Measurements from ENCODE around the gene STARD10.
A peak's percentile ranks its signal among the peaks of the same experiment; 100 is the strongest.
"Not testable (repeated sequence)": the region's sequence is repeated elsewhere in the genome, so short reads cannot be mapped to it uniquely, and the experiment has no call there.

Gene STARD10

DNA sequence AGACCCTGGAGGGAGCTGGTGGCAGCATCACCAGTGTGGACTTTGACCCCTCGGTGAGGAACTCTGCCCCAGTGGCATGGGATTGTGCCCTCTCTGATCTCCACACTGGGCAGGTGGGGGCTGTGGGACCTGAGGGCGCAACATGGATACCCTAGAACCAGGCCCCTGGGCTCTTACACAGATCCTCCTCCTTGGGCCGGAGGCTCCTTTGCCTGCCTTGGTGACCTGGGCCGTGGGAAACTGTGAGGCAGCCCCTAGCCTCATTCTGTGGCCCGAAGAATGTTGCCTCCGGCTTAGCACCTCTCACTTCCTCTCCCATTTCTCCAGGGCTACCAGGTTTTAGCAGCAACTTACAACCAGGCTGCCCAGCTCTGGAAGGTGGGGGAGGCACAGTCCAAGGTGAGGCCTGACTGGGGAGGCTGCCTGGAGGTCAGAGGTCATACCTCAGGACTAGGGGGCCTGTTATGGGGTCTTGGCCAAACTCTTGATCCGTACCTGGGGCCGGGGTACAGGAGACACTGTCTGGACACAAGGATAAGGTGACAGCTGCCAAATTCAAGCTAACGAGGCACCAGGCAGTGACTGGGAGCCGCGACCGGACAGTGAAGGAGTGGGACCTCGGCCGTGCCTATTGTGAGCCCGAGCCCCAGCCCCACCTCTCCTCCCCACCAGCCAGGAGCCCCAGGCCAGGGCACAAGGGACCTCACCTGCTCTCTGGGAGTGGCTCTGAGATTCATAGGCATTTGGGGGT is 32.5 kb upstream of the STARD10 start:
- no peak for DNase-seq (ENCODE audit: low spot score)

DNA sequence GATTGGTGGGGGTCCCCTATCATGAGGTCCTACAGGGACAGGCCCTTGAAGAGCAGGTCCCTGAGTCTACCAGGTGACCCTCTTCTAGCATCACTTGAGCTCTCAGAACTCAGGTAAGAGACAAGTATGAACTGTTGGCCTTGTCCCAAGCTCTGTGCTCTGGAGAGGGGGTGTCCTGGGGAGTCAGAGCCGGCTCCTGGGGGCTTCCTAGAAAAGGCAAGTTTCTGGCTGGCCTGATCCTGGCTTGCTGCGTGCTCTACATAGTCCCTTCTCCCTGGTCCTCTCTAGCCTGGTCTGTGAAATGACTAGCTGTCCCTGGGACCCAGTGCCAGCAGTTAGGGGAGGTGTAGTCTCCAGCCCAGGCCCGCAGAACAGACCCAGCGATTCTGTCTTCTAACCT is 31.8 kb upstream of the STARD10 start:
- no peak for DNase-seq (ENCODE audit: low spot score)

- DNase-seq (ENCODE audit: low spot score), result no peak
Observed at GRCh38 chr11:72824811-72825505, 31.1 kb upstream of the STARD10 start.

GRCh38 chr11:72824020-72824419 is 30.2 kb upstream of the STARD10 start:
- DNase-seq (ENCODE audit: low spot score), result no peak

DNA sequence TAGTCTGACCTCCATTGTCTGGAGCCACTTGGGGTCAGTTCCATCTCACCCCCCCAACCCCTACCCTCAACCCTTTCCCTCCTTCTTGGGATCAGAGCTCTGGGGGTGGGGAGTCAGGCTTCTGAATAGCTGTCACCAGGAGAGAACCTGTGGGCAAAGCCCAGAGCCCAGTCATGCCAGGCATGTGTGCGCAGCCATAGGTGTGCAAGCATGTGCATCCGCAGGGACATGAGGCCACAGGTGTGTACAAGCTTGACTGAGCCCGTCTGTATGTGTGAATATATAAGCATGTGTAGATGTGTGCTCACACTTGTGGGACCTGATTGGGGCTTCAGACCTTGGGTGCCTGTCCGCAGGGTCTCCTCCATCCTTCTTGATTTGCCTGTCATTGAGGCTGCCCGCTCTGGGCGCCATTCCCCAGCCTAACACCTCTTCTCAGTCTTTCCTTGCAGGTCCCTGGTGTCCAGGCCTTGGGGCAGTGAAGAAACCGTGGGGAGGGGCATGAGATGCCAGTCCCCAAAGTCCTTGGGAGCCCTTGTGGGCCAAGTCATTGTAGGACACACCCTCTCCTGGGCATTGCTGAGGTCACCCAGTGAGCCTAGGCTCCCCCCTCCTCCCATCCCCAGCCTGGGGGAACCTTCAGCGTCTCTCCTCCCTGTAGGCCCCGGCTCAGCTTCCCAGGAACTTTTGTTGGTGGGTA is 29.4 kb upstream of the STARD10 start:
- no peak for DNase-seq (ENCODE audit: low spot score)

DNA sequence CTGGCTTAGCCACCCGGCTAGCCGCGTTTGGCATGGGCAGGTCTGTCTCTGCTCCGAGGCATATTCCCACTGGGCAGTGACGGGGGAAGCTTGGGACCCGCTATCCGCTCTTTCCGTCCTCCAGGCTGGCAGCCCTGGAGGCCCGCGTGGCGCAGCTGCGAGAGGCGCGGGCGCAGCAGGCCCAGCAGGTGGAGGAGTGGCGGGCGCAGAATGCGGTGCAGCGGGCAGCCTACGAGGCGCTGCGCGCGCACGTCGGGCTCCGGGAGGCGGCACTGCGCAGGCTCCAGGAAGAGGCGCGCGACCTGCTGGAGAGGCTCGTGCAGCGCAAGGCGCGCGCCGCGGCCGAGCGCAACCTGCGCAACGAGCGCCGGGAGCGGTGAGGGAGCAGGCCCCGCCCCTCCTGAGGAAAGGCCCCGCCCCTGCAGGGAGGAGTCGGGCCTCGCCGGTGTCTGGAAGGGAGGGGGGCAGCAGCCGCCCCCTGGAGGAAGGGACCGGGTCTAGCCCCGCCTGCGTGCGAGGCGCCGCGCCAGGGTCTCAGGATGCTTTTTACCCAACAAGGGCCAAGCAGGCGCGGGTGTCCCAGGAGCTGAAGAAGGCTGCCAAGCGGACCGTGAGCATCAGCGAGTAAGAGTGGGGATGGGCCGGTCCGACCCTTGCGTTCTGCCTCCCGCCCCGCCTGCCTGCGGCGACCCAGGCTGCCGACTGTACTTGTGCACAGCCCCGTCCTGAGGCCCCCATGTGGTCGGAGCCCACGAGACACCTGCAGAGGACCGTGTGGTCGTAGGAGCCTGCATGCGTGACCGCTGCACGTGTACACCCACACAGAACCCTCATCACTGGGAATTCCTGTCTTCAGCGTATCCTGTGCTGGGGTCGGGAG is 28.3 kb upstream of the STARD10 start:
- peak; percentile 95 for DNase-seq (ENCODE audit: low spot score)

DNA sequence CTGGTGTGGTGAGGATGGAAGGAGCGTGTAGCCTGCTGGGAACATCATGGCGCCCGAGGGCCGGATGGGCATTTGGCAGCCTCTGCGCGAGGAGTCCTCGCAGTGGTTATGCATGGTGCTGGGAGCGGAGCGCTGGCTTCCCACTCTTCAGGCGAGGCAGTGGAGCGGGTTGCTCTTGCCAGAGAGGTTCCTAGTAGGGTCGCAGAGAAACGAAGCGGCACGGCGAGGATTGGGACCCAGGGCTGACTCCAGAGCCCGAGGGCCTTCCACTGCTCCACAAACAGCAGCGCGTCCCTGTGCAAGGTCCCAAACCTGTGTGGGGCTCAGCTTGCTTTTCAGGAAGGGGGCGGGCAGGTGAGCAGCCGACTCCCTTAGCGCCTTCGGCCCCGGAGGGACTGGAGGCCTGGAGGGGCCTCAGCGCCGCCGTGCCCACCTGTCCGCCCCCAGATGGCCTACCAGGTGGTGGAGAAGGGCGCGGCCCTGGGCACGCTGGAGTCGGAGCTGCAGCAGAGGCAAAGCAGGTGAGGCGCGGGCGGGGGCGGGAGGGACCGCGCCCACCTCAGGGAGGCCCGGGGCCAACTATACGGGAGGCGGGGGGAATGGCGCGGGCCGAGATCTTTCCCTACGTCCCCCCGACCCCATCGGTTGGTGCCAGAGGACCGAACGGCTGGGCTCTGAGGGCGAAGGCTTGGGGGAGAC is 27.5 kb upstream of the STARD10 start:
- no peak for DNase-seq (ENCODE audit: low spot score)

DNA sequence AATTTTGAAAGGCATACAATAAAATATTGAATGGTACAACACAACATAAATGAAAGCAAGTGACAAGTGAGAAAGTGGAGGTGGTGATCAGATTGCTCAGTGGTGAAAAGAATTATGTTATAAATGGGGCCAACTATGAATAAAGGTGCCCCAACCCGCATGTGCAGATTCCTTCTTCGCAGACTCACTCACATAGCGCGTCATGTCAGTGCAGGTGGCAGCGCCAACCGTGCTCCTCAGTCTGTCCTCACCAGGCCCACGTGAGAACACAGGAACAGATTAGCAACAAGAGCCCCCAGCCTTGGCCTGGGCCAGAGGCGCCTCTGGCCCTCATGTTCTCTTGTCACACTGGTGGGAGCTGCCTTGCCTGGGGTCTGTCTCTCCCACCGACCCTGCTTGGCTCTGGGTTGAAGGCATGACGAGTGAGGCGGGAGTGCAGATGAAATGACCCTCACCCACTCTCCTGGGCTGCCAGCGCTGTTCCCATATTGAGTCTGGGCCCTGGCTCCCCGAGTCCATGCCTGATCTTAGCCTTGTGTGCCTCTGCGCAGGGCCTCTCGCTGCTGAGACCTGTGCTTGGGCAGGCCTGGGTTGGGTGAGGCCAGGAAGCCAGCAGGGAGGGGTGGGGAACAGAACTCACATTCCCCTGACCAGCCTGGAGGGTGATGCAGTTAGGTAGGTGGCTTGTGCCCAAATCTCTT is 26.7 kb upstream of the STARD10 start:
- DNase-seq (ENCODE audit: low spot score), result no peak

DNA sequence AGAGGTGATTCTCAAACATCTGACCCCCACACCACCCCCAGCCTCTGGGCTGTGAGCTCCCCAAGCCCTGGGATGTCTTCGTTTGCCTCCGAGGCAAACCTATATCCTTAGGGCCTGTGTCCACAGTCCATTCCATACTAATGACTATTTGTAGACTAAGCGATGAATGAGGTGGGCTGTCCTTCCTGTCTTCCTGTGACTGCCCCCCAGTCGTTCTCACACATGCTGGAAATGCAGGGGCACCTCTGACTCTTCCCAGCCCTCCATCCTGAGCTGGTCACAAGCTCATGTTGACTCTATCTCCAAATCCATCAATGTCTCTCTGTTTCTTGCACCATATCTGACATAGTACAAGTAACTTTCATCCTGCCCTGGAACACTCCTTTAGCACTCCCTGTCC is 25.1 kb upstream of the STARD10 start:
- DNase-seq (ENCODE audit: low spot score), result no peak

- DNase-seq (ENCODE audit: low spot score), result no peak
Observed at GRCh38 chr11:72817966-72818365, 24.1 kb upstream of the STARD10 start.

GRCh38 chr11:72816404-72816990 is 22.6 kb upstream of the STARD10 start:
- DNase-seq (ENCODE audit: low spot score), result no peak

- no peak for DNase-seq (ENCODE audit: low spot score)
Observed at GRCh38 chr11:72815110-72815618, 21.3 kb upstream of the STARD10 start.

DNA sequence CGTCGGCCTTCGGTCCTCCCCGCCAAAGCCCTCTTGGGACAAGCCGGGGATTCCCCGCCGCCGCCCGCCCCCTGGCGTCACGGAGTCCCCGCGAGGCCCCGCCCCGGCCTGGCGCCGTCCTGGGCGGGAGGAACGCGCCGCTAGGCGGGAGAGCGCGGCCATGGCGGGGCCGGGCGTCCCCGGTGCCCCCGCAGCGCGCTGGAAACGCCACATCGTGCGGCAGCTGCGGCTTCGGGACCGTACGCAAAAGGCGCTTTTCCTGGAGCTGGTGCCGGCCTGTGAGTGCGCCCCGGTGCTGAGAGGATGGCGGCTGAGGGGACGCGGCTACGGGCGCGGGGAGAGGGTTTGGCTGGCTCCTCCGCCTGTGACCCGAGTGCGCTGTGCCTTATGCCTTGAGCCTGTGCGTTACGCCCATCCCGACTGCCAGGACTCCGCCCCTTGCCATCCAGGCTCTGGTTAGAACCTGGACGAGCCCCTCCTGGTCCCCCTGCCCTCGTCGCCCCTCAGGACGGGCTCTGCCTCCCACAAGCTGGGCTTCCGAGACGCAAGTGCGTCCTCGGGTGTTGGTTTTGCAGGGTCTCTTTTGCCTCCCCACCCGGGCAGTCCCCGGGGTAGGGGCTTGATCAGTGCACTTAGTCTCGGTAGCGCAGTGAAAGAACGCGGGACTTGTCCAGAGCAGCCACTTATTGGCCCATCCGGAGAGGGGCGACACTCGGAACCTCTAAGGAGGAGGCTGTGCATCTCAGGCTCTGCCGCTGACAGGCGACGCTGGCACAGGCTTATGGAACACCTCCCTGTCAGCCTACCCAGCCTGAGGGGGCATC is 20.7 kb upstream of the STARD10 start, which contains the start of gene ATG16L2:
Gene ATG16L2, plus strand, starts transcription at position 126 of the 824 bp plus-strand sequence. Its CDS starts 35 bp downstream, at position 161.
- peak; percentile 93 for DNase-seq (ENCODE audit: low spot score)

- no peak for DNase-seq (ENCODE audit: low spot score)
Observed at GRCh38 chr11:72813740-72814285, 20.0 kb upstream of the STARD10 start.

DNA sequence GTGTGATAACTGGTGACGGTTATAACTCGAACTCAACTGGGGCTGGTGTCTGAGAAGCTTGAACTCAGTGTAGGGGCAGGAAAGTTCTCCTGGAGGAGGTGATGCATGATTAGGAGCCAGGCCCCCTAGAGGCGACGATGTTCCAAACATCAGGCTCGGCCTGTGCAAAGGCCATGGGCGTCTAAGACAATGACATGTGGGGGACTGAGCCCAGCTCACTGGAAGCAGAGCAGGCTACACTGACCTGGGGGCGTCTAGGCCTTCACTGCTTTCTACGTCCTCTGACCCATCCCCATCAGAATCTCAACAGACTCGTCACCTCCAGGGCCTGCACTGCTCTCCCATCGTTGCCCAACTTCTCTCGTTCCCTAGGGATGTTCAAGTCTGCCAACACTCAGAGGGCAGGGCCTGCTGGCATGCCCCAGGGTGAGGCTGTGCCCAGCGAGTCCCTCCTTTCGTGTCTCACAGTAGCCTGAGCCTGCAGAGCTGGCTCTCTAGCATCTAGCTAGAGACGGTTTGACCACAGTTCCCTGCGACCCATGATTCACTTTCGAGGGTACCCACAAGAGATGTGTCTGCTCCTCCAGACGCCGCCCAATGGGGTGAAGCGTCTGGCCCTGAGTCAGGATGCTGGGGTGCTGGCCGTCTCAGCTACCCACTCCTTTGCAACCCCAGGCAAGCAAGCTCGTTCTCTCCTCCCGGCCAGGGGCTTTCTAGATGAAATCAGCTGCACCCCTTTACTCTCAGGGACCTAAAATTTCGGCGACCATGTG is 19.3 kb upstream of the STARD10 start:
- DNase-seq (ENCODE audit: low spot score), result peak; percentile 74

DNA sequence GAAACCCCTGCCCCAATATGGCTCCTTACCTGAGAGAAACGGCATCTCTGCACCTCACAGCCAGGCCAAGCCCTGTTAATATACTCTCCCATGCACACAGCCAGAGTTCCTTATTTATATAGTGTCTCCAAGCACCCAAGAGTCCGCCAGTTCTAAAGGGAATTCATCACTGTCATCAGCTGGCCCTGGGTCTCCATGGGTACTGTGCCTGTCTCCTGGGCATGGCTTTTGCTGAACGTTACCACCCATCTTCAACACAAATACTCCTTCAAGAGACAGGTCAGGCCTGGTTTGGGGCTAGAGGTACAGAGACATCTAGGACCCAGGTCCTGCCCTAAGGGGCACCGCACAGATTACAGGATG is 18.7 kb upstream of the STARD10 start:
- no peak for DNase-seq (ENCODE audit: low spot score)

GRCh38 chr11:72811686-72812085 is 17.8 kb upstream of the STARD10 start:
- not testable (repeated sequence) for DNase-seq (ENCODE audit: low spot score)

GRCh38 chr11:72808331-72808798 is 14.5 kb upstream of the STARD10 start:
- DNase-seq (ENCODE audit: low spot score), result no peak
